ENCODE measurements around the gene BMPR1B. TPM values are rescaled to one million over a fixed set of nuclear protein-coding genes. Genes with fewer than 3 reads are reported as not detected.

The BMPR1B gene
- total and polyA plus RNA-seq, 2 experiments from 2014 or later = 1.6 to 3.3 TPM

DNA sequence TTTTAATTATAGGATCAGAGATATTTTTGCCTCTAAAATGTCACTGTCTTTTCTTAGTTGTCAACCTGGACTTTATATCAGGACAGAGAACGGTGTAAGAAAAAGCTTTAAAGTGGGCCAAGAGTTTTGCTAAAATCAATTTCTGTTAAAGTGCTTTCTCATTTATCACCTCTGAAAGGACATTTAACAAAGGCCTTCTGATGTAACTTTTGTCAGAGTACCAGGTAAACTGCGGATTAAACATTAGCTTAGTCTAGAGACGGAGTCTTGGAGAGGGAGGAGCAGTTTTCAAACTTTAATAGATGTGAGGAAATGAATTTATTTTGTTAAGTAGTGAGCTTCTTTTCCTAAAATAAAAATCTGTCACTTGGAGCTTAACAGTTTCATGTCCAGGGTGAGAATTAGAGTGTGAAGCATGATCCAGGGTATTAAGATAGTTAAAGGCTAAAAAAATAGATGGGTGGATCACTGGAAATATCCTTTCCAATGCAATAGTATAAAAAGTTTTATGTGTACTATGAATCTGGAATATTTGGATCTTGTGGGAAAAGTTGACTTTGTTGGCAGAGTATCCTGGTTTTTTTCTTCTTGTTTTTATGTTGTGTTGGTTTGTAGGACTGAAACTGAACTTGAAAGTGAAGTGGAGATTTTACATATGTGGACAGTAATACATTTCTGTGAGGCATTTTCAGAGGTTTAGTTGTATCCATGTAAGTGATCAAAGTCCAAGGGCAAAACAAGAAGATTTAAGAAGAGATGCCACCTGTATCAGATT lies 33.6 kb upstream of the BMPR1B start:
- WGBS (ENCODE audit: low lambda C conversion rate, missing lambda C conversion rate) = 49% methylated on average over 3 of the region's 3 CpGs
- TF ChIP-seq, protein P1, sequence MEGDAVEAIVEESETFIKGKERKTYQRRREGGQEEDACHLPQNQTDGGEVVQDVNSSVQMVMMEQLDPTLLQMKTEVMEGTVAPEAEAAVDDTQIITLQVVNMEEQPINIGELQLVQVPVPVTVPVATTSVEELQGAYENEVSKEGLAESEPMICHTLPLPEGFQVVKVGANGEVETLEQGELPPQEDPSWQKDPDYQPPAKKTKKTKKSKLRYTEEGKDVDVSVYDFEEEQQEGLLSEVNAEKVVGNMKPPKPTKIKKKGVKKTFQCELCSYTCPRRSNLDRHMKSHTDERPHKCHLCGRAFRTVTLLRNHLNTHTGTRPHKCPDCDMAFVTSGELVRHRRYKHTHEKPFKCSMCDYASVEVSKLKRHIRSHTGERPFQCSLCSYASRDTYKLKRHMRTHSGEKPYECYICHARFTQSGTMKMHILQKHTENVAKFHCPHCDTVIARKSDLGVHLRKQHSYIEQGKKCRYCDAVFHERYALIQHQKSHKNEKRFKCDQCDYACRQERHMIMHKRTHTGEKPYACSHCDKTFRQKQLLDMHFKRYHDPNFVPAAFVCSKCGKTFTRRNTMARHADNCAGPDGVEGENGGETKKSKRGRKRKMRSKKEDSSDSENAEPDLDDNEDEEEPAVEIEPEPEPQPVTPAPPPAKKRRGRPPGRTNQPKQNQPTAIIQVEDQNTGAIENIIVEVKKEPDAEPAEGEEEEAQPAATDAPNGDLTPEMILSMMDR (IDR thresholded peaks at IDR 0.05; ENCODE audit: poor library complexity) = no peak
- TF ChIP-seq EZH2 (IDR thresholded peaks at IDR 0.05; ENCODE audit: borderline replicate concordance) (no peak), EZH2phosphoT487 (IDR thresholded peaks at IDR 0.05; ENCODE audit: low read depth, severe bottlenecking, unreplicated experiment) (no peak)
- Histone ChIP-seq H3K36me3 (replicated peaks; ENCODE audit: insufficient read depth, low read depth) (no peaks in the 10 kb centered on the region), H3K9me2 (replicated peaks; ENCODE audit: insufficient read depth) (no peaks in the 10 kb centered on the region), H3K27me3 (no peaks in the 10 kb centered on the region), H3K4me1 (ENCODE audit: insufficient read depth) (no peaks in the 10 kb centered on the region), H3K9me3 (ENCODE audit: low read depth) (no peaks in the 10 kb centered on the region), H3K4me3 (no peak overlapping the region), H4K20me1 (ENCODE audit: insufficient read depth, poor library complexity, severe bottlenecking) (no peaks in the 10 kb centered on the region), H3K79me2 (no peaks in the 10 kb centered on the region), H2AFZ (no peak overlapping the region), H3K4me2 (no peak overlapping the region), H3K27ac (no peak overlapping the region)
- no peak for DNase-seq (ENCODE audit: low spot score)

DNA sequence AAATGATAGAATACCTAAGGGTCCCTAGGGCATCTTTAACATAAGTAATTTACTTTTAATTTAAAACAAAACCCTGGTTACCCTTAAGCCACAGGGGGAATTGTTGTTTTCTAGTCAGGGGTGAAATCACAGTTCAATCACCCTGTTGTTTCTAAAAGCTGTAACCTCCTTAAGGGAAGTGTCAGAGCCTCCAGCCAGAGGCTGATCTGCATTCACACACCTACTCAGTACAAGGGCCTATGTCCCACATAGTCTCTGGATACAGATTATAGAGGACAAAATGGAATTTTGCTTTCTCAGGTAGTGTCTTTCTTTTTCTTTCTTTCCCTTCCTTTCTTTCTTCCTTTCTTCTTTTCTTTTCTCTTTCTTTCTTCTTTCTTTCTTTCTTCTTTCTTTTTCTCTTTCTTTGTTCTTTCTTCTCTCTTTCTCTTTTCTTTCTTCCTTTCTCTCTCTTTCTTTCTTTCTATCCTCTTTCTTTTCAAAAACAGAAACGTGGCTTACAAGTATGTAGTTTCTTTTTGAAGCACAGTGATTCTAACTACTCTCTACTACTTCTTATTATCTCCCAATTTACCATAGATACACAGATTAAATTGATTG lies 31.1 kb upstream of the BMPR1B start:
- no peaks in the 10 kb centered on the region for H3K9me3 ChIP-seq (ENCODE audit: low read depth)
- 87% methylated on average over 1 of the region's 1 CpG for whole genome bisulfite sequencing (ENCODE audit: low lambda C conversion rate, missing lambda C conversion rate)

DNA sequence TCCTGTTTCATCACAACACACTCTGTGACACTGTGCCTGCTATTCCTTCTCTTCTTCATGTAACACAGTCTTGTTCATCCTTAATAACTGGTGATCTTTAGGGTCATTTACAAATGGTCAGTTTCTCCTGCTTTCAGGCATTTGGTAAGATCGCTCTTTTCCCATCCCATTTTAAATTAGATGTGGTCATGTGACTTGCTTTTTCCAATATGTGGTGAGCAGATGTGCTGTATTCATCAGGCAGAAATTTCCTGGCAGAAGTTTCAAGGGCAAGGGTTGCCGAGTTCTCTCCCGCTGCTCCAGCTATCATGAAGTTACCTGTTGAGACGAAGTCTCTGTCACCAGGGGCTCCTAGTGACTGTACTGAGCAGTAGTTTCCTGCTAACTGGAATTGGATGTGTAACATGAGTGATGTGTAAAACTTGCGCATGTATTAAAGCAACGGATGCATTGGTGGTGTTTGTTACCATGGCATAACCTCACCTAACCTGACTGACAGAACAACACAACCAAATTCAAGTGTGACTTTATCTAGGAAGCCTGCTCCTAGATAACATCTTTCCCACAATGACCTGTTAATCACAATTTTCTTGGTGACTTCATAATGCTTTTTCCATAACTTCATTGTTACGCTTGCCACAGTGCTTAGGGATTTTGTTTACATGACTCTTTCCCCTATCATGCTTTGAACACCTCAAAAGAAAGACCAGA lies 29.5 kb upstream of the BMPR1B start:
- Histone ChIP-seq H3K4me1 (ENCODE audit: insufficient read depth) (no peaks in the 10 kb centered on the region), H3K27ac (no peak overlapping the region), H4K20me1 (ENCODE audit: insufficient read depth, poor library complexity, severe bottlenecking) (no peaks in the 10 kb centered on the region), H3K9me2 (replicated peaks; ENCODE audit: insufficient read depth) (no peaks in the 10 kb centered on the region), H3K27me3 (no peaks in the 10 kb centered on the region), H2AFZ (no peak overlapping the region), H3K36me3 (replicated peaks; ENCODE audit: insufficient read depth, low read depth) (no peaks in the 10 kb centered on the region), H3K4me3 (no peak overlapping the region), H3K79me2 (no peaks in the 10 kb centered on the region), H3K9me3 (ENCODE audit: low read depth) (no peaks in the 10 kb centered on the region), H3K4me2 (no peak overlapping the region)
- TF ChIP-seq, protein P1 (IDR thresholded peaks at IDR 0.05; ENCODE audit: poor library complexity) = no peak
- TF ChIP-seq EZH2 (IDR thresholded peaks at IDR 0.05; ENCODE audit: borderline replicate concordance) (no peak), EZH2phosphoT487 (IDR thresholded peaks at IDR 0.05; ENCODE audit: low read depth, severe bottlenecking, unreplicated experiment) (no peak)
- DNase-seq (ENCODE audit: low spot score) = no peak
- 96% methylated on average over 7 of the region's 7 CpGs for WGBS (ENCODE audit: low lambda C conversion rate, missing lambda C conversion rate)

More for the DNA sequence above, 31.1 kb upstream of the BMPR1B start:
- no peak overlapping the region for H3K27ac ChIP-seq
- TF ChIP-seq, protein P1 (IDR thresholded peaks at IDR 0.05; ENCODE audit: poor library complexity) = no peak
- TF ChIP-seq EZH2phosphoT487 (IDR thresholded peaks at IDR 0.05; ENCODE audit: low read depth, severe bottlenecking, unreplicated experiment) (no peak), EZH2 (IDR thresholded peaks at IDR 0.05; ENCODE audit: borderline replicate concordance) (no peak)
- DNase-seq (ENCODE audit: low spot score) = no peak
- no peaks in the 10 kb centered on the region for H3K27me3 ChIP-seq
- no peaks in the 10 kb centered on the region for H4K20me1 ChIP-seq (ENCODE audit: insufficient read depth, poor library complexity, severe bottlenecking)
- H3K79me2 ChIP-seq = no peaks in the 10 kb centered on the region
- H3K9me2 ChIP-seq (replicated peaks; ENCODE audit: insufficient read depth) = no peaks in the 10 kb centered on the region
- H2AFZ ChIP-seq = no peak overlapping the region
- H3K4me1 ChIP-seq (ENCODE audit: insufficient read depth) = no peaks in the 10 kb centered on the region
- no peak overlapping the region for H3K4me3 ChIP-seq
- no peaks in the 10 kb centered on the region for H3K36me3 ChIP-seq (replicated peaks; ENCODE audit: insufficient read depth, low read depth)
- H3K4me2 ChIP-seq = no peak overlapping the region

Data from hepatocyte (in vitro differentiated cells).